ELF-1 (cell line): ENCODE measurements around the gene JADE2.
"Not testable (repeated sequence)": the region's sequence is repeated elsewhere in the genome, so short reads cannot be mapped to it uniquely, and the experiment has no call there.

Experiments
- DNase-seq: peaks from one replicate; pipeline ENCODE4 v3.0.0-alpha.2; 2016; ENCODE audit warnings: low read depth, low spot score

Gene JADE2

DNA sequence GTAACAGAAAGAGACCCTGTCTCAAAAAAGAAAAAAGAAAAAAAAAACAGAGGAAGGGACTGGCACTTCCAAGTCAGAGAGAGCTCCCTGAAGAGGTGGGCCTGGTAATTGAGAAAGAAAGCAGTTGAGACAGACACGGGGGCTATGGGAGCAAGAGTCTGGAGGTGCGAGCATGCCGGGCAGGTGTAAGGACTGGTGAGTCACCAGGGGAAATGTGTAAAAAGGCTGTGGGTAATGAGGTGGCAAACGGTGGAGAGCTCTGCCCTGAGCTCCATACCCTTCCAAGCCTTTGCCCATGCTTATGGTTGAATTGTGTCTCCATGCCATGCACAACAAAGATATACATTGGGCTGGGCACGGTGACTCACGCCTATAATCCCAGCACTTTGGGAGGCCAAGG is 18.0 kb upstream of the JADE2 start:
- no peak for DNase-seq

DNA sequence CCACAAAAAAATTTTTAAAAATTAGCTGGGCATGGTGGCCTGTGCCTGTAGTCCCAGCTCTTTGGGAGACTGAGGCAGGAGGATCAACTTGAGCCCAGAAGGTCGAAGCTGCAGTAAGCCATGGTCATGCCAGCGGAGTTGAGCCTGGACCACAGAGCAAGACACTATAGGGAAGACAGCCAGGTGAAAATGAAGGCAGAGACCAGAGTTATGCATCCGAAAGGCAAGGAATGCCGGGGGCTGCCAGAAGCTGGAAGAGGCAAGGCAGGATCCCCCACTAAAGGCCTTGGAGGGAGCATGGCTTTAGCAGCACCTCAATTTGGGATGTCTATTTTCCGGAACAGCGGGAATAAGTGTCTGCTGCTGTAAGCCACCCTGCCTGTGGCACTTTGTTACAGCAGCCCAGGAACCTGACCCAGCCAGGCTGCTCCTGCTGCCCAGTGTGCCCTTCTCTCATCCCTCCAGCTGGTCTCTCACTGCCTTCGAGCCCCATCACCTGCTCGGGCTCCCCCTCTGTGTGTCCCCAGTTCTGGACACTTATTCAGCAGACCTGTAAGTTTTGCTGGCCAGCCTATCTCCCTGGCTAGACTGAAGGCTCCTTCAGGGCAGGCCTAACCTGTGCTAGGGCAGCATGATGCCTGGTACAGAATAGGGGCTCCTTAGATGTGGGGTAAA is 16.8 kb upstream of the JADE2 start:
- DNase-seq, result no peak

DNA sequence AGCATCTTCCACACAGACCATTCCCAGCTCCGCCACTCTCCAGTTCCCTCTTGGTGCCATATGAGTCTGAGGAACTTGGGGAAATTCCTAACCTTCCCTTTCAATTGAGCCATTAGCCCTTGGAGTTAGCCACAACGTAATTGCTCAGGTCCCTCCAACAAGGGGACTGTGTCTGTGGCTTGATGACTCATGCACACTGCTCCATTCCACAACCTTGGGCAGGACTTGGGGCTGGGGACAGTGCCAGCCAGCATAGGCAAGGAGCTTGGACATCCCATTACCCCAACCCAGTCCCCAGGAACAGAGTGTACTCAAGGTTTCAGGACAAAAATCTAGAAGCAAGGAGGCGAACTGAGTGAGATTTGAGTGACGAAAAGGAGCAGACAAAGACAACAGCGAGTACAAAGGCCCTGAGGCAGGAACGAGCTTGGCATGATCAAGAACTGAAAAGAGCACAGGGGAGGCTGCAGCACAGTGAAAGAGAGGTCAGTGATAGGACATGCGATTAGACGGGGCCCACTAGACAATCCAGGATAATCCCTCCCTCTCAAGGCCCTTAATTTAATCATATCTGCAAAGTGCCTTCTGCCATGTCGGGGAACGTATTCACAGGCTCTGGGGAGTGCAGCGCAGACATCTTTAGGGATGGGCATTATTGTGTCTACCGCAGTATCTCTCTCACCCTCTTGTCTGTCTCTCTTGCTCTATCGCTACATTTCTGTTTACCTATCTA is 16.0 kb upstream of the JADE2 start:
- DNase-seq, result peak; percentile 73

DNA sequence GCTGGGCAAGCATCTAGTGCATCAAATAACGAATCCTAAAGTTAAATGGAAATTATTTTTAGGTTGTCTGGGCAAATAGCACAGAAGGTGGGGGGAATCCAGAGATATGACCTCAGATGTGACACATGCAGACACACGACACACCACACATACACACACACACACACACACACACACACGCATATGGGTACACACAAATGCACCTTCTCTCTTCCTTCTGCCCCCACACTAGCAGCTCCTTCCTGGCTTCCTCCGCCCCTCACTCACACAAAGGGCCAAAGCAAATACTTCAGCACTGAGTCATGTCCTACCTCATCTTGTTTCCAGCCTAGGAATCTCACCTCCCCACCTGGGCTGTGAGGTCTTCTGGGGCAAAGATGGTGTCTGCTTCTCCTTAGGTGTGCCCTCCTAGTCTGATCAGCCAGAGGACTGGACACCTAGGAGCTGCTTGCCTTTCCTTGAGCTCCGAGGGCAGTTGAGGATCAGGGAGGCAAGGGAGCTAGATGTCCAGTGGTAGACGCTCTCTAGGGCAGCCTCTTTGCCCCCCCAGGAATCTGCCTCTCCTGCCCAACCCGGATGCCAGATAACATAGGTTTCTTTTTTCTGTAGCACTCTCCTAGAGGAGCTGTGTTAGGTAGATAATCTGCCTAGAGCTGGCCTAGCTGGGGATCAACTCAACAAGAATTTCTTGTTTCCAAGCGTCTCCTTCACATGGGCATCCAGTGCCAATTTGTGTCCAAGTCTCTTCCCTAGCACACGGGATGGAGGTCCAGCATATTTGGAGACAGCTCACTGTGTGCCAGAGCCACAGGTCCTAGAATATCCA is 14.3 kb upstream of the JADE2 start:
- DNase-seq, result peak; percentile 88

DNA sequence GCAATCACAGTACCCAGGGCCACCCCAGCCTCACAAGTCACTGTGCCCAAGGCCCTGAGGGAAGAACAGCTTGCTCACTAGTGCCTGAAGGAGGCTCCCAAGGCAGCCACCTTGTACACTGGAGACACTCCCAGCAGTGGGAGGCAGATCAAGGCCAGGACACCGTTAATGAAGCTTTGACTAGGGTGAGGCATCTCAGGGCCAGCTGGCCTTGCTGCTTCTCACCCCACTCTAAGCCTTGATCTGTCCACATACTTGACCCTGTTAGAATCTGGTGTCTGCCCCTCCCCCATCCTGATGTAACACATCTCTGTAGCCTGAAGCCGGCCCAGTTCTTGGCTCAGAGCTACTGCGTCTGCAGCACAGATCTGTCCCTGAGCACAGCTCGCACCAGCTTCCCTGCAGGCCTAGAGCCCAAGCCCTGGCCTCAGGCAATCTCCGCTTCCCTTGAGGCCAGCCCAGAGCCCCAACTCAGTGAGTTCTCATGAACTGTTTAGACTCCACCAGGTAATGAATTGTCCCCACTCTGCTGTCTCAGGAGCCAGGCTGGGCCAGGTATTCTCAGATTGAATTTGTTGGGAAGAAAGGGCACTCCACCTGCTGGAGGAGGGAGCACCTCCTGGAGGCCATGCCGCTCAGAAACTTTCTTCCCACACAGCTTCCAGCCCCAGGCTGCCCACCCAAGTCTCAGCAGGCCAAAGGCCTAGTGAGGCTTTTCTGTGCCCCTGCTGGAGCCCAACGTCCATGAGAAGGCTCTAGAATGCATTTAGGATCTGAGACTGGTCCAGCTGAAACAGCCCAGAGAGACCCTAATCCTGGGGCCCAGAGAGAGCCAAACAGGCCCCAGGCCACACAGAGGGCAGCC is 13.4 kb upstream of the JADE2 start:
- DNase-seq, result peak; percentile 92

DNA sequence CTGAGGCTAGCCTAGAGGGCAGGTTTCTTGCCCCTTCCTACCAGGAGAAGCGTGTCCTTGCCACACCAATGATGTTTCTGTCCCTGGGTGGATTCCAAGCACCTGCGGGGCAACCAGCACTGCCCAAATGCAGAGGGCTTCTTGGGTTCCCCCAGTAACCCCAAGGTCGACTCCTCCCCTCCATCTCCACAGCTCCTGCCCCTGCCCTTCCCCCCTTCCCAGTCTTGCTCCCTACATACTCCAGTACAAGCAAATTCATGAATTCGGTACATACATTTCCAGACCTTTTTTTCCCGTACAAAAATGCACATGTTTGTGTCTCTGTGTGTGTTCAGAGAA is 12.8 kb upstream of the JADE2 start:
- DNase-seq, result no peak

DNA sequence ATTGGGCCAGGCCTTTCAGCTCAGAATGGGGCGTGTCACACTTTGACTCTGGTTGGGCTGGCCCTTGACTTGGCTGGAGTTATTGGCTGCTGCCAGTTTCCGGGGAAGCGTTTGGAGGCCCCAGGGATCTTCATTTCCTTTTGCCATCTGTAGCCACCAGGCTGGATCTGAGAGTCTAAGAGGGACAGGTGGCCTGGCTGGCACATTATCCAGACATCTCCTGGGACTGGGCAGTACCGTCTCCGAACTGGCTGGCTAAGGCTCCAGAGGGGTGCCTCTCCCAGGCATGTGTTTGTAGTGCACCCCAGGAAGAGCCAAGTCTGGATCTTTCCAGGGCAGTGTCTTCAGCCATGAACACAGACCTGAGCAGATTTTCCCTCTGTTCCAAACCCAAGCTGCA is 9.7 kb upstream of the JADE2 start:
- DNase-seq, result peak; percentile 49

DNA sequence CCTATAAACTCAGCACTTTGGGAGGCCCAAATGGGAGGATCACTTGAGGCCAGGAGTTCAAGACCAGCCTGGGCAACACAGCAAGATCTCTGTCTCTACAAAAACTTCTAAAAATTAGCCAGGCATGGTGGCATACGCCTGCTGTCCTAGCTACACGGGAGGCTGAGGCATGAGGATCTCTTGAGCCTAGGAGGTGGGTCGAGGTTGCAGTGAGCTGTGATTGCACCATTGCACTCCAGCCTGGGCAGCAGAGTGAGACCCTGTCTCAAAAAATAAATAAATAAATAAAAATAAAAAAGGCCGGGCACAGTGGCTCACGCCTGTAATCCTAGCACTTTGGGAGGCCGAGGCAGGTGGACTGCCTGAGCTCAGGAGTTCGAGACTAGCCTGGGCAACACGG is 8.5 kb upstream of the JADE2 start:
- DNase-seq, result not testable (repeated sequence)

DNA sequence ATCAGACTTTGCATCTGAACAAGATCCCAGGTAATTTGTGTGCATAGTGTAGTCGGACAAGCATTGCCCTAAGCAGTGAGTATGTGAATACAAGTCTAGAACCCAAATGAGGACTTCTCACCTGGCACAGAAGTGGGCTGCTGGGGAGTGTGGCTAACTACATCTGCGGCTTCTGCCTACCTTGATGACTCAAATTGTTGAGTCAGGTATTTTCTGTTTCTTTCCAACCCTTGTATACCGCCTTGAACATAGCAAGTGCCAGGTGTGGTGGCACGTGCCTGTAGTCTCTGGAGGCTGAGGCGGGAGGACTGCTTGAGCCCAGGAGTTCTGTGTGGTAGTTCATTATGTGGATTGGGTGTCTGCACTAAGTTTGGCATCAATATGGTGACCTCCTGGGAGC is 7.9 kb upstream of the JADE2 start:
- DNase-seq, result no peak

DNA sequence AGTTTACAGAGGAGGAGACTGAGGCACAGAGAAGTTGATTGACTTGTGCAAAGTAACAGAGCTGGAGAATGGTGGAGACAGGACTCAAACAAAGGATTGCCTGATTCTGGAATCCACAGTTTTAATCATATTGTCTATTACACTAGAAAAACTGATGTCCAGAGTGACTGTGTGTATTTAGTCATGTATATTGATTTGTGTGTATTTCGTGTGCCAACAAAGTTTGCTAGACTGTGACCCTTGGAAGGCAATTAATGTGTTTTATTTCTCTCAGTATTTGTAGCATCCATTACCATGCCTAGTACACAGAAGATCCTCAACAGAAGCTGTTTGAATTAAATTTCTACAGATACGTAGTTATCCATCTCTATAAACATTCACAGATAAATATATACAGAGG is 5.5 kb upstream of the JADE2 start:
- DNase-seq, result no peak

DNA sequence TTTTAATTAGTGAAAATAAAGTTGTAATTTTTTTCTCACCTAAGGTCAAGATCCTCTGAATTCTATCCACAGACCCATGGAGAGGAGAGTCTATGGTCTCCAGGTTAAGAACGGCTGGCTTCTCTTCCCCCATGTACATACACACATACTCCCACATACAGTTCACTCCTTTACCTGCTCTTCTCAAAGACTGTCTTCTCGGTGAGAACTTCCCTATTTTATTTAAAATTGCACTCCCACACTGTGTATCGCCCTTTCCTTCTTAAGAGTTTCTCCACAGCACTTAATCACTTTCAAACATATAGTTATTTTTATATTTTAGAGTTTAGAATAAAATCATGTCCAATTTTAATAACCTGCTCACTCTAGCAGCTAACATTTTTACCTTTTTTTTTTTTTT is 3.6 kb upstream of the JADE2 start:
- DNase-seq, result no peak

DNA sequence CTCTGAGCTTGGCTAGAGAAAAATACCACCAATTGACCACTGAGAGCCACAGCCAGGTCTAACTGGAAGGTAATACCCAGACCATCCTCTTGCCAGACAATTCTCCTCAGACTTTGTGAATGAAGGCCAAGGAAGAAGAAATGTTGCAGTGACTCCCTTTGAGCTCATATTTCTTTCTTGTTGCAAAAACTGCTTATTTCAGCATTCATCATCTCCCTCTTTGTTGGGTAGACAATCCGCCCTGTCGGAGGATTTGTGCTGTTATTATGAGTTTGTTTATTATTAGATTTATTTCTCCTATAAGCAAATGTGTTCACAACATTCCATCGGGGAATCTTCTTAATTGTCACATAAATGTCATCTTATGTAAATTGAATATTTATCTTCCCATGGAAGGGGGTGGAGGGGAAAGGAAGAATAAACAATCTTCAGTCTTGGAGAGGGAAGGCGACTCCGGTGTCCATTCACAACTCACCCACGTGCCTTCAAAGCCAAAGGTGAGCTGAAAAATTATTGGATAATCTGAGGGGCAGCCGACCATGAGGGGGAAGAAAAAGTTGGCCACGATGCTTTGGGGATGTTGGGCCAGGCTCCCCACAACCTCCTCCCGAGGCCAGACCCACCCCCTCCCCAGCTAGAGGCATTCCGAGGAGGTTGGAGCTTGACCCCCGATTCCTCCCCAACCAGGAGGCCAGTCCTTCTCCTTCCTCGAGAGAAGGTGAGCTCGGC is 1.8 kb upstream of the JADE2 start:
- DNase-seq, result no peak

DNA sequence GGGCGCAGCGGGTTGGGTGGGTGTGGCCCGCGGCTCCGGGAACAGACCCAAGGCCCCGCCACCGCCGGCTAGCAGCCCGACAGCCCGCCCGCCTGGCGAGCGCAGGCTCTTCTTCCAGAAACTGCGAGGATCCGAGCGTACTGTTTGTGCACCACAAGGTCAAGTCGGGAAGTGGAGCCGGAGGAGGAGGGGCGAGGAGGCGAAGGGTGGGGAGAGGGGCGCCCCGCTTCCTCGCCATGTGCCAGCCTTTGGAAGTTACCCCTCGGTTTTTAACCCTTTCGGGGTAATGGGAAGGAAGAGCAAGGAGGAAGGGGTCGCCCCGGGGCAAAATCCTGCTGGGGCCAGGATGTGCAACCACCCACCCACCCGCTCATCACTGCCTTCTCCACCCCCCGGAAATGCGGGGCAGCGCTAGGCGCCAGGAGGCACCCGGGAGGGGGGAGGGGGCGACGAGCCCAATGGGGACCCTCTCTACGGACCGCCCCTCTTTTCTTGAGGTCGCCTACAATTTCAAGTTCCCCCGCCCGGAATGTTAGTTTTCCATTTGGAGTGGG is 1.1 kb upstream of the JADE2 start:
- DNase-seq, result peak; percentile 84

DNA sequence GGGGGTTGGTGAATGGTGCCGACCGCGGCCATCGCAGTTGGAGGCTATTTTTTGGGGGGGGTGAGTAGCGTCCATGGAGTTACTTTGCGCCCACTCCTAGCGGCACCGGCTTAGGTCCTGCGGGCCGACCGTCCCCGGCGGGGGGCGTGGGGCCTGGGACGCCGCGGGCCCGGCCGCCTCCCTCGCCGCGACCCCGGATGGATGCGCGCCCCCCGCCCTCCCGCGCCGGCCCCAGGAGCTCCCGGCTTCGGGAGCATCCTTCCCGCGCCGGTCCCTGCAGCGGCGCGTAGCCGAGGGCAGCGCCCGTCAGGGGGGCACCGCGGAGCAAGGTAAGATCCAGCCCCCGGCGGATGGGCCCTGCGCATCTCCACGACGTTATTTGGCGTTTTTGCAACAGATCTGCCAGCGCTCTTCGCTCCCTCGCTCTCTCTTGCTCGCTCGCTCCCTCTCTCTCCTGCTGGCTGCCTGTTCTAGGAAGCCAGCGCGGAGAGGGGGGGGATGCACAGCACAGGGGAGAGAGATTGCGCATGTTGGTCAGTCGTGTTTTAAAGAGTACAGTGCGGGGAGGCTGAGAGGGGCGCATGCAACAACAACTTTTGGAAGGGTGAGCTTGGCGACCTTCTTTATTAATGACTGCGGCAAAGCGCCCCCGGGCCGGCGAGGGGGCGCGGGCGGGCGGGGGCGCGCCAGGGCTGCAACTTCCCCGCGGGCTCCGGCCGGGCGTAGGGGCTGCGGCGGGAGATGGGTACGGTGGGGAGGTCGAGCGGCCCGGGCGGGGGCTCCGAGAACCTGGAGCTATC is 413 bp downstream of the JADE2 start:
- DNase-seq, result peak; percentile 77

DNA sequence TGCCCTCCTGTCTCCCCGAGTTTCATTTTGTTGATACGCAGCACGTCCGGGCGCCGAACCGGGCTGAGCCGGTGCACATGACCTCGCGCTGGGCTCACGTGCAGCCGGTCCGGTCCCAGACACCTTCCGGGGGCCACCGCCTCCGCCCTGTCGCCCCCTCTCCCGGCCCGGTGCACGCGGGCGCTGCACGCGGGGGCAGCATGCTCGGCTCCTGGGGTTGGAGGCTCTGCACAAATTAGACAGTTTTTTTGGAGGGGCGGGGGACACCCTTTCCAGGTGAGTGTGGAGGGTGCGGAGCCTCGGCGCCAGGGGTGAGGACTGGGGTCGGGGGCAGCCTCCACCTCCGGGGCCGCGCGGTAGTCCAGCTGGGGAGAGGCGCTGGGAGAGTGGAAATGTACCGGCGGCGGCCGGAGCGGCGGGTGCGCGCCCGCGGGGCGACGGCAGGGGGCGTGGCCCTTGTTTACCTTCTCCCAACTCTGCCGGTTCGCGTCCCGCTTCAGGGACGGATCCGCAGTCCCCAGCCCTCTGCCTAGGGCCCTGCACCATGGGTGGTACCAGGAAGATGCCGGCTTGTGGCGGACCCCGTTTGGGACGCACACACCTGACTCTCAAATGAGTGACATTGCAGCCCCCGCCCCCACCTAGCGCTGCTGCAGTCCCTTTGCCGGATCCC is 1.1 kb downstream of the JADE2 start:
- DNase-seq, result peak; percentile 94

DNA sequence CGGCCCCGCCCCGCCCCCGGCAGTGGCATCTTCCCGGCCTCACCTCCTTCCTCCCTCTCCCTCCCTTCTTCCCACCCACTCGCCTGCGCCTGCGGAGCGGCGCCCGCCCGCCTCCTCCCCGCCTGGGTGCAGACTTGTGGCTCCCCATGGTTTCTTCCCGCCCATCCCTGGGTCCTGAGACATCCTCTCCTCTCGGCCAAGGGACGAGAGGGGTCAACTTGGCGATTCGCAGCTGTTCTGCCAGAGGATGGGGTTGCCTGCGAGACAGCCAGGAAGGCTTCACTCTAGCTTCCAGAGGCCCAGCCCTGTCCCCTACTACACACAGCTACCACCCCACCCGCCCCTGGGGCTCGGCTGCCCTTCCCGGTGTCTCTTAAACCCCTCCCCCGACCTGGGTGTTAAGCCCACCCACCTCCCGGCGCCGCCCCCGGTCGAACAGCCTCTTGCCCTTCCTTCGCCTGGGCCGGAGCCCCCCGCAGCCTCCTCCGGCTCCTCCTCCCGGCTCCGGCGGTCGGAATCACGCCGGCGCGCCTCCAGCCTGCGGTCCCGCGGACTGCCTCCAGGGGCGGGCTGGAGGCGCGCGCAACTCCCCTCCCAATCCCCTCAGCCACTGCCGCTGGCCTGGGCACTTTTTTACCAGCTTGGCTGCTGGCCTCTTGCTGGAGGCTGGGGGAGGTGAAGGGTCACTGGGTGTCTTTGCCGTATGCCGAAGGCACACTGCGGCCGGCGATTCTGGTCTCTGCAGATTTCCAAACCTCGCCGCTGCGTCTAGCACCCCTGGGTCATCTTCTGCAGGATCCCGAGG is 1.9 kb downstream of the JADE2 start:
- peak; percentile 97 for DNase-seq

DNA sequence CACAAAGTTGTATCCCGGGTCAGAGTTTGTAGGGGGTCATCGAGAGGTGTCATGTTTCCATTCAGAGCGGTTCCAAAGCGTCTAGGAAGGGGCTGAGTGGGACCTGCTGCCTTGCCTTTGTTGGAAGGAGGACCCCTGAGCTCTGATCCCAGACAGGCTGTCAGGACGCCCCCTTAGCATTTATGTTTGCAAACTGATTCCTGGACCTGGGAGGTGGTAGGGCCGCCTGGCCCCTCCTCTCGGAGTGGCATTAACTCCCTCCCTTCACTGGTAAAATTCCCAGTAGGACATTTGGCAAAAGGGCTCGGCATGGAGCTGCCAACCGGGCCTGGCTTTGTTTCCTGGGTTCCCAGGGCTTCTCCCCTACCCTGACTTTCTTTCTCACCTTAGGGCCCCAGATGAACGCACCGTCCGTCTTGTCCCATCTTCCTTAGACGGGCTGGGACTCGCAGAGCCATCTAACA is 2.5 kb downstream of the JADE2 start:
- no peak for DNase-seq

DNA sequence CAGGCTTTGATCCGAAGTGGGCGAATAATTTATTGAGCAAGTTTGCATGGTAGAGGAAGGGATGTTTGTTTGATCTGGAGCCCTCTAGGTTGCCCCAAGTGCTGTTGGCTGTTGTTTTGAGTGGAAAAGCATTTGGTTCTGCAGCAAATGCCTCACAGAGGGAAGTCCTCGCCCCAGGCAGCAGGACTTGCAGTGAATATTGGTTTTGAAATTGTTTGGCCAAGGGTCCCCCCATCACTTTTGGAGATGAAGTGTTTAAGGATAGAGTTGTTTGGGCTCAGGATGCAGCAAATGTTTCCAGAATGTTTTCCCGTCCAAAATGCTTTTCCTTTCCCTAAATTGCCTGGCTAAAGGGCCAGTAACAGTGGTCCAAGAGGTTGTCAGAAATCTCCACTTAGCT is 3.1 kb downstream of the JADE2 start:
- DNase-seq, result no peak
